ENCODE measurements around the gene CSF3R. TPM values are rescaled to one million over a fixed set of nuclear protein-coding genes. Genes with fewer than 3 reads are reported as not detected.

CSF3R gene
- total RNA-seq, 1 donor, result not detected

DNA sequence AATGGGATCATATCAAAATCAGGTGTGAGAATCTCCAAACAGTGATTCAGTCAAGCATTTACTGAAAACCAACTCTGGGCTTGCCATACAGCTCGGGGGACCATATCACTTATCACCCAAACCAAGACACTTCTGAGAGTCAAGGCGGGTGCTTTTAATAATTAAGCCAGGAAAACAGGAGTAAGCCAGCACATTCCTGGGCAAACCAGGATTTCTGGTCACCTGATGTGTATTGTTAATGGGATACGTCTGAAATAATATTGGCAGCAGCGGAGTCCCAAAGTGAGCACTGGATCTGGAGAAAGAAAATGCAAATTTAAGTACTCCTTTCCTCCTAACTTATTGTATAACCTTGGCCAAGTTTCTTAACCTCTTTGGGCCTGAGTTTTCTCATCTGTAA, 50.1 kb downstream of the CSF3R start:
- no peak for DNase-seq (ENCODE audit: low read depth)
- TF ChIP-seq, protein P1, sequence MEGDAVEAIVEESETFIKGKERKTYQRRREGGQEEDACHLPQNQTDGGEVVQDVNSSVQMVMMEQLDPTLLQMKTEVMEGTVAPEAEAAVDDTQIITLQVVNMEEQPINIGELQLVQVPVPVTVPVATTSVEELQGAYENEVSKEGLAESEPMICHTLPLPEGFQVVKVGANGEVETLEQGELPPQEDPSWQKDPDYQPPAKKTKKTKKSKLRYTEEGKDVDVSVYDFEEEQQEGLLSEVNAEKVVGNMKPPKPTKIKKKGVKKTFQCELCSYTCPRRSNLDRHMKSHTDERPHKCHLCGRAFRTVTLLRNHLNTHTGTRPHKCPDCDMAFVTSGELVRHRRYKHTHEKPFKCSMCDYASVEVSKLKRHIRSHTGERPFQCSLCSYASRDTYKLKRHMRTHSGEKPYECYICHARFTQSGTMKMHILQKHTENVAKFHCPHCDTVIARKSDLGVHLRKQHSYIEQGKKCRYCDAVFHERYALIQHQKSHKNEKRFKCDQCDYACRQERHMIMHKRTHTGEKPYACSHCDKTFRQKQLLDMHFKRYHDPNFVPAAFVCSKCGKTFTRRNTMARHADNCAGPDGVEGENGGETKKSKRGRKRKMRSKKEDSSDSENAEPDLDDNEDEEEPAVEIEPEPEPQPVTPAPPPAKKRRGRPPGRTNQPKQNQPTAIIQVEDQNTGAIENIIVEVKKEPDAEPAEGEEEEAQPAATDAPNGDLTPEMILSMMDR (IDR thresholded peaks at IDR 0.05; ENCODE audit: insufficient read depth, low read length), result no peak
- H3K4me3 ChIP-seq (ENCODE audit: low read depth, low read length), result no peak overlapping the region

DNA sequence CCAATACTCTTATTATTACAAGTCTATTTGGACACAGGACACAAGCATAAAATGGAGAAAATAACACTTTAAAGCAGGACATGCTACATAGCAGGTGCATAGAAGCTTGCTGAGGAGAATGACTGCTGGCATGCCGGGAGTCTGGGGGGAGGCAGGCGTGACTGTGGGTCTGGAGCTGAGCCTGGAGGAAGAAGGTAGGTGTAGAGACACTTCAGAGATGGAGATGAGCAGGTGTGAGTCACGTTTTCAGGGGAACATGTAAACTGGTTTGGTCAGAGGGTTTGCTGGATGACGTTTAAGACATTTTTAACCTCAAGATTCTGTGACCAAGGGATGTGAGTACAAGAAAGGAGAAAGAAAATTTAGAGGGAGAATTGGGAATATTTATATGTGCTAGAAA, 56.9 kb downstream of the CSF3R start:
- TF ChIP-seq, protein P1 (IDR thresholded peaks at IDR 0.05; ENCODE audit: insufficient read depth, low read length), result no peak
- no peak for DNase-seq (ENCODE audit: low read depth)
- H3K4me3 ChIP-seq (ENCODE audit: low read depth, low read length), result no peak overlapping the region

DNA sequence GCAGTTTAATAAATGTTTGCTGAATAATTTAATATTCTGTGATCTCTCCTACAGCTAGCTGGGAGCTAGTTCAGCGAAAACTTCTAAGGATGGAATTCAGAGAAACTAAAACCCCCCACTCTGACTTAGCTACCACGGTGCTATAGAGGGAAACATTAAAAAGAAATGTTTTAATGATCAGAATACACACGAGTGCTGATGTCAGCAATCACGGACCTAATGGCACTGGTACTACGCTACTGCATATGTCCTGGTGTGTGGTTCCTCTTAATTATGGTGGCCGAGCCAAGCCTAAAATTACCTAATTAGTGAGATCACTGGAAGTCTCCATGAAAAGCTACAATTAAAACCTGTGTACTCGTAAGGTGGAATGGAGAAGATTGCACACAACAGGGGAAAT, 61.1 kb downstream of the CSF3R start:
- TF ChIP-seq, protein P1 (IDR thresholded peaks at IDR 0.05; ENCODE audit: insufficient read depth, low read length), result no peak
- H3K4me3 ChIP-seq (ENCODE audit: low read depth, low read length), result no peak overlapping the region
- DNase-seq (ENCODE audit: low read depth), result no peak

DNA sequence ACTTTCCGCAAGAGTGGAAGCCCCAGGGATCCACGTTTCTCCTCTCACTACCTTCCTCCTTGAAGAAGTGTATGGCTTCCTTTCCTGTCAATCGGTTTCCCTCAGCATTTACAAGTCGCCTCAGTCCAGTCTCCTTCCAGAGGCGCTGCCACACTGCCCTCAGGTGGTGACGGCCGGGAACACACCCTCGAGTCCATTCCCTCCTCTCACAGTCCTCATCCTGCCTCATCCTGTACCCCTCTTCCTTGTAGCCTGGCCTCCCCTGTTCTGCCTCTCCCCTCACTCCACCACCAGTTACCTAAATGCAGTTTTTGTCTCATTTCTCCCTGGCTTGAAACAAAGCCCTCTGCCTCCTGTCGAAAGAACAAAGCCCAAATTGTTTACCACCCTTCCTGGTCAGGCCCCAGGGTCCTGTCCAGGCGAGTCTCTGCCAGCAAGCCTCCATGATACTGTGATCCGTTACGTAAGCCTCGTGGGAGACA, 61.8 kb downstream of the CSF3R start:
- H3K4me3 ChIP-seq (ENCODE audit: low read depth, low read length), result peak overlapping the region; percentile 22
- peak; percentile 85 for DNase-seq (ENCODE audit: low read depth)
- TF ChIP-seq, protein P1 (IDR thresholded peaks at IDR 0.05; ENCODE audit: insufficient read depth, low read length), result peak; percentile 96

DNA sequence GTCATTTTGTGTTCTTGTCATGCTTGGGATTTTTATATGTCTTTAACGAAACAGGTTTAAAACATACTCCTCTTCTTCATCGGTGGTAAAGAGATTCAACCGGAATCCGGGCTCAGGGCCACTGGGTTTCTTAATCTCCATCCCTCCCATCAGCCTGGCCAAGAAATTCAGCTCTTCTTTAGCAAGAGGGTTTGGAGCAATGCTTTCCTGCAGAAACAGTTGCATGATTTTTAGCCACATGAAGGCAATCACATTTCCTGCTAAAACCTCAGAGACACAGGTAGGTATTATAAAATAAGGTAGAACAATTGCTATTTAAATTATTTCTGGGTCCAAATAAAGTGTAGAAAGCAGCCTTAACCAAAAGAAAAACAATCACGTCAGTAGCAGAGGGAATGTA, 62.3 kb downstream of the CSF3R start:
- TF ChIP-seq, protein P1 (IDR thresholded peaks at IDR 0.05; ENCODE audit: insufficient read depth, low read length), result no peak
- H3K4me3 ChIP-seq (ENCODE audit: low read depth, low read length), result peak overlapping the region; percentile 22
- DNase-seq (ENCODE audit: low read depth), result peak; percentile 82

DNA sequence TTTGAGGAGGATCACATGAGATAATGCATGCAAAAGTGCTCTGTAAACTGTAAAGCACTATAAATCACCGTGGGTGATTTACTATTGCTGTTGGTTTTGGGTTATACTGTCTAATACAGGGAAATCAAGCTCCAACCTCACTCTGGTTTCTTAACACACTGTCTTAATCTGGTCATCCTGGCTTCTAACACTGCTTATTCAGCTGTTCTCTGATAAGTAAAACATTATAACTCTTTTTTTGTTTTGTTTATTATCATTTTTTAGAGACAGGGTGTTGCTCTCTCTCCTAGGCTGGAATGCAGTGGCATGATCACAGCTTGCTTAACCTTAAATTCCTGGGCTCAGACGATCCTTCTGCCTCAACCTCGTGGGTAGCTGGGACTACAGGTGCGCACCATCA, 63.1 kb downstream of the CSF3R start:
- no peak overlapping the region for H3K4me3 ChIP-seq (ENCODE audit: low read depth, low read length)
- TF ChIP-seq, protein P1 (IDR thresholded peaks at IDR 0.05; ENCODE audit: insufficient read depth, low read length), result no peak
- peak; percentile 68 for DNase-seq (ENCODE audit: low read depth)

DNA sequence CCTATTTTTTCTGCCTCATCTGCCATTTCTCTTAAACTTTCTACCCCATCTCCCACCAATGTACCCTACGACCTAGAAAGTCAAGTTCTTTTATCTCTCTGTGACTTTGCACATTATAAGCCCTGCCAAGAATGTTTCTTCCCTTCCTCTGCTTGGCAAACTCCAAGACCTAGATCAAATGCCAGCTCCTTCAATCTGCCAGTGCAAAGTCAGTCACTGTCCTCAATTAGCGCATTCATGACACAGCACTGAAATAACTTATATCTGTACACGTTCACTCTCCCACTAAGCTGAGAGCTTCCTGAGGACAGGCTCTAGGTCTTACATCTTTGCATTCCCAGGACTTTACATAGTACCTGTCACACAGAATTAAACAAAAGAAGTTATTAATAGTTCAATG, 63.6 kb downstream of the CSF3R start:
- no peak for DNase-seq (ENCODE audit: low read depth)
- TF ChIP-seq, protein P1 (IDR thresholded peaks at IDR 0.05; ENCODE audit: insufficient read depth, low read length), result no peak

More for the DNA sequence above, 63.6 kb downstream of the CSF3R start:
- H3K4me3 ChIP-seq (ENCODE audit: low read depth, low read length), result no peak overlapping the region

All from fibroblast of the aortic adventitia (primary cell).